SK-N-SH (cell line): ENCODE data around the gene USP31. TPM values are rescaled to one million over a fixed set of nuclear protein-coding genes. Genes with fewer than 3 reads are reported as not detected.

Experiments used
- CTCF ChIA-PET: fragments of 300-600, 350-600 bp; formaldehyde crosslinking; extraction: SDS; loops from one replicate; lab custom pipeline; 2021; lab: Yijun Ruan, JAX
- POLR2A ChIA-PET: fragments of 350-600 bp; sonication (Branson Sonifier 250); formaldehyde crosslinking; extraction: SDS; loops from one replicate; lab custom pipeline; 2020; ENCODE audit warnings: antibody characterized with exemption, inconsistent platforms; lab: Yijun Ruan, JAX
- DNase-seq: peaks from one replicate; pipeline ENCODE4 v3.0.0; 2012
- H2AFZ ChIP-seq: fragments of 200-600 bp; sonication (generic); 2 replicates; pipeline ENCODE4 v1.8.1; 2016; ENCODE audit warnings: antibody characterized with exemption, mild to moderate bottlenecking, low read depth
- H3F3A ChIP-seq: fragments of 200-600 bp; sonication (generic); replicated peaks from 2 replicates; pipeline ENCODE3; 2016; ENCODE audit warnings: antibody characterized with exemption, mild to moderate bottlenecking; ENCODE audit not compliant: insufficient read depth
- H3K27ac ChIP-seq, 2 experiments: fragments of 200-500 bp in 1 of 2; fragments of 200-600 bp in 1 of 2; sonication (Bioruptor generic) in 1 of 2; sonication (generic), shearing (Covaris generic) in 1 of 2; 2 replicates each; pipeline versions ENCODE4 v1.5.1 to v1.6.1; 2014 to 2016; ENCODE audit warnings: low read depth in 2 of 2, inconsistent platforms in 1 of 2, low read length in 1 of 2, mild to moderate bottlenecking in 1 of 2, mixed read lengths in 1 of 2
- H3K27me3 ChIP-seq: fragments of 200-600 bp; sonication (generic), shearing (Covaris generic); 2 replicates; pipeline ENCODE4 v1.6.1; 2016; ENCODE audit warnings: mixed run types; ENCODE audit not compliant: insufficient read depth
- H3K36me3 ChIP-seq, 2 experiments: fragments of 200-500 bp in 1 of 2; fragments of 200-600 bp in 1 of 2; sonication (Bioruptor generic) in 1 of 2; sonication (generic) in 1 of 2; replicated peaks in 1 of 2; 2 replicates each; pipeline versions ENCODE3 to v1.5.1; 2014 to 2016; ENCODE audit warnings: low read length in 1 of 2, mild to moderate bottlenecking in 1 of 2; ENCODE audit not compliant: insufficient read depth in 2 of 2, control insufficient read depth in 1 of 2
- H3K4me1 ChIP-seq, 2 experiments: fragments of 200-500 bp in 1 of 2; fragments of 200-600 bp in 1 of 2; sonication (Bioruptor generic) in 1 of 2; sonication (generic), shearing (Covaris generic) in 1 of 2; 2 replicates each; pipeline versions ENCODE4 v1.5.1 to v1.6.1; 2014 to 2016; ENCODE audit warnings: low read depth in 1 of 2, low read length in 1 of 2, mixed run types in 1 of 2; ENCODE audit not compliant: insufficient read depth in 2 of 2, control insufficient read depth in 1 of 2
- H3K4me2 ChIP-seq: fragments of 200-600 bp; sonication (generic), shearing (Covaris generic); 2 replicates; pipeline ENCODE4 v1.6.1; 2017; ENCODE audit warnings: mixed run types
- H3K4me3 ChIP-seq, 2 experiments: fragments of 200-500 bp in 1 of 2; fragments of 200-600 bp in 1 of 2; sonication (Bioruptor generic) in 1 of 2; sonication (generic), shearing (Covaris generic) in 1 of 2; 2 replicates each; pipeline versions ENCODE4 v1.5.1 to v1.8.1; 2014 to 2016; ENCODE audit warnings: low read depth in 2 of 2, inconsistent platforms in 1 of 2, low read length in 1 of 2, mild to moderate bottlenecking in 1 of 2, mixed read lengths in 1 of 2, moderate library complexity in 1 of 2
- H3K79me2 ChIP-seq: fragments of 200-600 bp; sonication (generic); 2 replicates; pipeline ENCODE4 v1.8.1; 2017; ENCODE audit warnings: mild to moderate bottlenecking; ENCODE audit not compliant: insufficient read depth
- H3K9ac ChIP-seq: fragments of 200-600 bp; sonication (generic); 2 replicates; pipeline ENCODE4 v1.6.1; 2017; ENCODE audit warnings: mixed run types
- H3K9me2 ChIP-seq: fragments of 200-600 bp; sonication (generic); 2 replicates; pipeline ENCODE4 v1.6.1; 2017; ENCODE audit warnings: mixed run types
- H3K9me3 ChIP-seq: fragments of 200-600 bp; sonication (generic); 2 replicates; pipeline ENCODE4 v1.6.1; 2017; ENCODE audit warnings: mixed run types, mild to moderate bottlenecking, moderate library complexity
- H4K20me1 ChIP-seq: fragments of 200-600 bp; sonication (generic); 2 replicates; pipeline ENCODE4 v1.6.1; 2017; ENCODE audit warnings: mild to moderate bottlenecking, mixed run types; ENCODE audit not compliant: insufficient read depth
- EP300 ChIP-seq, 2 experiments: IDR thresholded peaks; 2 replicates each; pipeline versions ENCODE4 v1.4.0 to v1.6.1; 2012; ENCODE audit warnings: borderline replicate concordance in 1 of 2, low read depth in 1 of 2, low read length in 1 of 2
- FOXJ3 ChIP-seq: sonication (generic); formaldehyde crosslinking; IDR thresholded peaks from 2 replicates; pipeline ENCODE4 v1.5.1; 2020; ENCODE audit warnings: mild to moderate bottlenecking, missing genetic modification reagents
- FOXM1 ChIP-seq: IDR thresholded peaks from 2 replicates; pipeline ENCODE4 v1.4.0; 2012; ENCODE audit warnings: low read depth, mild to moderate bottlenecking
- MXI1 ChIP-seq: IDR thresholded peaks from 2 replicates; pipeline ENCODE4 v1.6.1; 2012; ENCODE audit warnings: mild to moderate bottlenecking, low read depth, low read length, improper control_type of control experiment
- NRF1 ChIP-seq: IDR thresholded peaks from 2 replicates; pipeline ENCODE4 v1.6.1; 2012; ENCODE audit warnings: low read depth, mild to moderate bottlenecking, low read length
- POLR2AphosphoS5 ChIP-seq: IDR thresholded peaks from 2 replicates; pipeline ENCODE4 v1.6.1; 2012; ENCODE audit warnings: low read depth, low read length
- RCOR1 ChIP-seq: fragments of 150-350 bp; IDR thresholded peaks from 2 replicates; pipeline ENCODE4 v1.6.1; 2017; ENCODE audit warnings: antibody characterized with exemption, low read length
- RXRA ChIP-seq: IDR thresholded peaks from 2 replicates; pipeline ENCODE4 v1.4.0; 2012; ENCODE audit warnings: low read depth, mild to moderate bottlenecking, borderline replicate concordance
- TAF1 ChIP-seq: IDR thresholded peaks from 2 replicates; pipeline ENCODE4 v1.6.1; 2012; ENCODE audit warnings: low read depth, mild to moderate bottlenecking, low read length, moderate library complexity, borderline replicate concordance
- TCF12 ChIP-seq: IDR thresholded peaks from 2 replicates; pipeline ENCODE4 v1.4.0; 2012
- YY1 ChIP-seq: IDR thresholded peaks from 2 replicates; pipeline ENCODE4 v1.4.0; 2012; ENCODE audit warnings: low read depth, mild to moderate bottlenecking
- WGBS: methylation state at CpG from one replicate; pipeline ENCODE4 v1.1.6; 2017; ENCODE audit warnings: low lambda C conversion rate; 5-methylcytosine and 5-hydroxymethylcytosine counted together
- polyA plus RNA-seq, 3 experiments: library from polyadenylated mRNA; depleted of rRNA; stranded (reverse); fragments of >200 nt; gene quantifications; 2 replicates each; pipeline ENCODE4 v1.2.3, GENCODE V29; 2012
- TF ChIP-seq, protein P1 (sequence below): IDR thresholded peaks from 2 replicates; pipeline ENCODE4 v1.4.0; 2012; ENCODE audit warnings: low read depth, borderline replicate concordance
- TF ChIP-seq, protein P2 (sequence below): fragments of 200-600 bp; sonication (generic); IDR thresholded peaks from 2 replicates; pipeline ENCODE4 v1.6.1; 2017; ENCODE audit warnings: antibody characterized with exemption, mild to moderate bottlenecking, moderate library complexity
- TF ChIP-seq, protein P3 (sequence below): IDR thresholded peaks from 2 replicates; pipeline ENCODE4; 2012
- TF ChIP-seq, protein P4 (sequence below): IDR thresholded peaks from 2 replicates; pipeline ENCODE4 v1.4.0; 2012; ENCODE audit warnings: low read depth

The USP31 gene
- polyA plus RNA-seq, 1 of the 3 experiments (the other 2 are of a cell fraction), result 3.2 TPM

DNA sequence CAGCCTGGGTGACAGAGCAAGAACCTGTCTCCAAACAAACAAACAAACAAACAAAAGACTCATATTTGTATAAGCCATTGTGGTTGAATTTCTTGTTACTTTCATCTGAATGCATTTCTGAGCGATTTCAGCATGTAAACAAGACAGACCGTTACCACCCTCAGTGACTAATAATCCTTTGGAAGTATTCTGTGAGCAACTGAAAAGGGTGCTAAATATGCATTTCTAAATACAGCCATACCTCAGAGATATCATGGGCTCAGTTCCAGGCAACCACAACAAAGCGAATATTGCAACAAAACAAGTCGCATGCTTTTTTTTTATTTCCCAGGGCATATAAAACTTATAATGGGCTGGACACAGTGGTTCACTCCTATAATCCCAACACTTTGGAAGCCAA, 109.0 kb downstream of the USP31 start:
- TF ChIP-seq, protein P1, sequence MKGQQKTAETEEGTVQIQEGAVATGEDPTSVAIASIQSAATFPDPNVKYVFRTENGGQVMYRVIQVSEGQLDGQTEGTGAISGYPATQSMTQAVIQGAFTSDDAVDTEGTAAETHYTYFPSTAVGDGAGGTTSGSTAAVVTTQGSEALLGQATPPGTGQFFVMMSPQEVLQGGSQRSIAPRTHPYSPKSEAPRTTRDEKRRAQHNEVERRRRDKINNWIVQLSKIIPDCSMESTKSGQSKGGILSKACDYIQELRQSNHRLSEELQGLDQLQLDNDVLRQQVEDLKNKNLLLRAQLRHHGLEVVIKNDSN, result no peak
- TF ChIP-seq MXI1, result no peak

DNA sequence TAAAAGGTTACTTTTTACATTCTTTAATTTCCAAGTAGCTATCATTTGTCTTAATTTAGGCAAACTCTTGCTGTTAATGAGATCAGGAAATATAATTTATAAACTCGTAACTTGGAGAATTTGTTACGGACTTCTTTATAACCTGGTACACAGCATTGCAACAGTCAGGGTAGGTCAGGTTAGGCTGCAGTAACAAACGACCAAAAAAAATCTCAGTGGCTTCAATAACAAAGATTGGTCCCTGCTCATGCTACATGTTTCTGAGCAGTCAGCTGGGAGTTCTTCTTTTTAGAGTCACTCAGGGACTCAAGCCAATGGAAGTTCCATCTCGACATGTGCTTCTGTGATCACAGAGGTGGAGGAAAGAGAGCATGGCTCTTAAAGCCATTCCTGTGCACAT, 110.1 kb downstream of the USP31 start:
- no peaks in the 10 kb centered on the region for H3K27me3 ChIP-seq
- no peaks in the 10 kb centered on the region for H3K79me2 ChIP-seq
- no peaks in the 10 kb centered on the region for H3K36me3 ChIP-seq
- ChIA-PET CTCF (interaction anchor here (1.9 kb wide), 1 partner anchor 9 kb away, joined by 5 read pairs; no protein-coding TSS in a partner anchor), POLR2A (no interaction called here)
- no peak overlapping the region for H2AFZ ChIP-seq
- TF ChIP-seq NRF1, result no peak
- no peak for TF ChIP-seq RCOR1
- TF ChIP-seq EP300 (IDR thresholded peaks at IDR 0.05; ENCODE audit: borderline replicate concordance in 1 of 2, low read depth in 1 of 2, low read length in 1 of 2), result no peak
- TF ChIP-seq YY1, result no peak
- TF ChIP-seq, protein P2, sequence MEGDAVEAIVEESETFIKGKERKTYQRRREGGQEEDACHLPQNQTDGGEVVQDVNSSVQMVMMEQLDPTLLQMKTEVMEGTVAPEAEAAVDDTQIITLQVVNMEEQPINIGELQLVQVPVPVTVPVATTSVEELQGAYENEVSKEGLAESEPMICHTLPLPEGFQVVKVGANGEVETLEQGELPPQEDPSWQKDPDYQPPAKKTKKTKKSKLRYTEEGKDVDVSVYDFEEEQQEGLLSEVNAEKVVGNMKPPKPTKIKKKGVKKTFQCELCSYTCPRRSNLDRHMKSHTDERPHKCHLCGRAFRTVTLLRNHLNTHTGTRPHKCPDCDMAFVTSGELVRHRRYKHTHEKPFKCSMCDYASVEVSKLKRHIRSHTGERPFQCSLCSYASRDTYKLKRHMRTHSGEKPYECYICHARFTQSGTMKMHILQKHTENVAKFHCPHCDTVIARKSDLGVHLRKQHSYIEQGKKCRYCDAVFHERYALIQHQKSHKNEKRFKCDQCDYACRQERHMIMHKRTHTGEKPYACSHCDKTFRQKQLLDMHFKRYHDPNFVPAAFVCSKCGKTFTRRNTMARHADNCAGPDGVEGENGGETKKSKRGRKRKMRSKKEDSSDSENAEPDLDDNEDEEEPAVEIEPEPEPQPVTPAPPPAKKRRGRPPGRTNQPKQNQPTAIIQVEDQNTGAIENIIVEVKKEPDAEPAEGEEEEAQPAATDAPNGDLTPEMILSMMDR, result no peak
- no peak for TF ChIP-seq POLR2AphosphoS5
- no peak for TF ChIP-seq FOXJ3
- no peak for TF ChIP-seq TAF1
- TF ChIP-seq, protein P1, result no peak
- TF ChIP-seq, protein P3, sequence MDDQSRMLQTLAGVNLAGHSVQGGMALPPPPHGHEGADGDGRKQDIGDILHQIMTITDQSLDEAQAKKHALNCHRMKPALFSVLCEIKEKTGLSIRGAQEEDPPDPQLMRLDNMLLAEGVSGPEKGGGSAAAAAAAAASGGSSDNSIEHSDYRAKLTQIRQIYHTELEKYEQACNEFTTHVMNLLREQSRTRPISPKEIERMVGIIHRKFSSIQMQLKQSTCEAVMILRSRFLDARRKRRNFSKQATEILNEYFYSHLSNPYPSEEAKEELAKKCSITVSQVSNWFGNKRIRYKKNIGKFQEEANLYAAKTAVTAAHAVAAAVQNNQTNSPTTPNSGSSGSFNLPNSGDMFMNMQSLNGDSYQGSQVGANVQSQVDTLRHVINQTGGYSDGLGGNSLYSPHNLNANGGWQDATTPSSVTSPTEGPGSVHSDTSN, result no peak
- TF ChIP-seq RXRA, result no peak
- no peak for TF ChIP-seq TCF12
- no peak for TF ChIP-seq FOXM1
- TF ChIP-seq, protein P4, sequence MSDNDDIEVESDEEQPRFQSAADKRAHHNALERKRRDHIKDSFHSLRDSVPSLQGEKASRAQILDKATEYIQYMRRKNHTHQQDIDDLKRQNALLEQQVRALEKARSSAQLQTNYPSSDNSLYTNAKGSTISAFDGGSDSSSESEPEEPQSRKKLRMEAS, result no peak
- H3K9ac ChIP-seq, result no peak overlapping the region
- H3K9me3 ChIP-seq, result no peaks in the 10 kb centered on the region
- no peaks in the 10 kb centered on the region for H3F3A ChIP-seq
- H3K4me1 ChIP-seq, result no peaks in the 10 kb centered on the region
- no peaks in the 10 kb centered on the region for H4K20me1 ChIP-seq
- WGBS, result 36% methylated on average over 4 of the region's 4 CpGs
- DNase-seq, result no peak
- no peak overlapping the region for H3K4me3 ChIP-seq
- no peak overlapping the region for H3K27ac ChIP-seq
- H3K9me2 ChIP-seq, result no peaks in the 10 kb centered on the region
- H3K4me2 ChIP-seq, result no peak overlapping the region

More for the DNA sequence above, 109.0 kb downstream of the USP31 start:
- Histone ChIP-seq H3F3A (no peaks in the 10 kb centered on the region), H3K36me3 (no peaks in the 10 kb centered on the region), H3K9ac (no peak overlapping the region), H3K79me2 (no peaks in the 10 kb centered on the region), H4K20me1 (no peaks in the 10 kb centered on the region), H3K9me3 (no peaks in the 10 kb centered on the region), H2AFZ (no peak overlapping the region), H3K4me2 (no peak overlapping the region), H3K9me2 (no peaks in the 10 kb centered on the region), H3K27ac (no peak overlapping the region), H3K4me1 (no peaks in the 10 kb centered on the region), H3K27me3 (no peaks in the 10 kb centered on the region), H3K4me3 (no peak overlapping the region)
- POLR2A ChIA-PET, result no interaction called here
- CTCF ChIA-PET, result no interaction called here
- no peak for DNase-seq
- WGBS, result 64% methylated on average over 4 of the region's 4 CpGs
